Uterus (tissue), 4 donors: ENCODE measurements around the gene CAPN1. TPM values are rescaled to one million over a fixed set of nuclear protein-coding genes. Genes with fewer than 3 reads are reported as not detected.

ENCODE experiments used
- DNase-seq, 2 donors: peaks; one replicate each; pipeline ENCODE4 v3.0.0-alpha.2; 2019 to 2020
- H3K27ac ChIP-seq, 2 donors: fragments of 200-600 bp; sonication (generic); 1 replicate in 1 of 2; 2 replicates in 1 of 2; pipeline ENCODE4 v1.5.1; 2016 to 2018
- H3K27me3 ChIP-seq, 2 donors: fragments of 200-600 bp; sonication (generic); one replicate each; pipeline ENCODE4 v1.5.1; 2018 to 2019; ENCODE audit warnings: control low read depth in 1 of 2
- H3K36me3 ChIP-seq, 2 donors: fragments of 200-600 bp; sonication (generic); one replicate each; pipeline ENCODE4 v1.5.1; 2019; ENCODE audit warnings: control low read depth in 1 of 2
- H3K4me1 ChIP-seq, 2 donors: fragments of 200-600 bp; sonication (generic); one replicate each; pipeline ENCODE4 v1.5.1; 2018 to 2019; ENCODE audit warnings: control low read depth in 1 of 2
- H3K4me3 ChIP-seq, 2 donors: fragments of 200-600 bp; sonication (generic); 1 replicate in 1 of 2; 2 replicates in 1 of 2; pipeline ENCODE4 v1.5.1; 2018 to 2019; ENCODE audit warnings: mild to moderate bottlenecking in 1 of 2
- H3K9me3 ChIP-seq, 2 donors: fragments of 200-600 bp; sonication (generic); one replicate each; pipeline ENCODE4 v1.5.1; 2019; ENCODE audit warnings: control low read depth in 1 of 2
- CTCF ChIP-seq, 4 experiments: fragments of 200-600 bp in 2 of 4; fragments of 450-650 bp in 2 of 4; sonication (generic) in 2 of 4; IDR thresholded peaks; one replicate each; pipeline ENCODE4 v1.5.1; 2016 to 2019; ENCODE audit warnings: antibody characterized with exemption in 4 of 4, mild to moderate bottlenecking in 2 of 4, moderate library complexity in 1 of 4
- POLR2A ChIP-seq, 2 donors: fragments of 450-650 bp; IDR thresholded peaks; one replicate each; pipeline ENCODE4 v1.6.1; 2016; ENCODE audit warnings: antibody characterized with exemption in 2 of 2, mild to moderate bottlenecking in 1 of 2, moderate library complexity in 1 of 2
- intact Hi-C: fragments of 100-400 bp; cut with DNase I; formaldehyde crosslinking; loops from one replicate; pipeline ENCODE4 v1.15.1; 2023; ENCODE audit warnings: low total_unique reads
- total RNA-seq, 4 donors: library from RNA; depleted of rRNA in 3 of 4; stranded (reverse); fragments of >200 nt in 3 of 4; gene quantifications; one replicate each; pipeline versions ENCODE4 v1.1.0 to v1.2.4, GENCODE V29; 2014 to 2023
- donor health status: DM: yes; HTN: yes; CAD: no.

Gene CAPN1
- total RNA-seq = 100 to 1,000 TPM; 122 to 174 (median 157) TPM

GRCh38 chr11:65181569-65182257, at the start of gene CAPN1:
Gene CAPN1 (plus strand): TSS chr11:65181928. CDS start chr11:65182702, 774 bp downstream.
- peaks cover 0 to 11% of the 10 kb centered on the region in 2 donors for H3K4me1 ChIP-seq
- no peaks in the 10 kb centered on the region for H3K9me3 ChIP-seq
- intact Hi-C loops = no loop called here
- no peaks in the 10 kb centered on the region for H3K27me3 ChIP-seq
- no peak for TF ChIP-seq CTCF (IDR thresholded peaks at IDR 0.05)
- H3K4me3 ChIP-seq = peak within 1 kb of the TSS; percentile 63 to 81
- H3K27ac ChIP-seq = peak within 1 kb of the TSS; percentile 82 to 91
- H3K36me3 ChIP-seq = no peaks in the 10 kb centered on the region
- peak; percentile 86 to 89 for DNase-seq

GRCh38 chr11:65132238-65132987, 49.3 kb upstream of the CAPN1 start:
- Histone ChIP-seq H3K27ac (no peak overlapping the region), H3K27me3 (no peaks in the 10 kb centered on the region), H3K36me3 (no peaks in the 10 kb centered on the region), H3K4me3 (no peak overlapping the region), H3K4me1 (peaks cover 0 to 13% of the 10 kb centered on the region in 2 donors), H3K9me3 (no peaks in the 10 kb centered on the region)
- intact Hi-C loops = no loop called here
- peak in 1 of 2 donors; percentile 15 for DNase-seq
- no peak for TF ChIP-seq POLR2A (IDR thresholded peaks at IDR 0.05)
- TF ChIP-seq CTCF (IDR thresholded peaks at IDR 0.05) = no peak

GRCh38 chr11:65132988-65133700, 48.6 kb upstream of the CAPN1 start:
- H3K36me3 ChIP-seq = no peaks in the 10 kb centered on the region
- no peak for TF ChIP-seq POLR2A (IDR thresholded peaks at IDR 0.05)
- intact Hi-C loops = no loop called here
- H3K9me3 ChIP-seq = no peaks in the 10 kb centered on the region
- peak; percentile 28 to 32 for DNase-seq
- peaks cover 0 to 13% of the 10 kb centered on the region in 2 donors for H3K4me1 ChIP-seq
- peak overlapping the region; percentile 57 to 64 for H3K4me3 ChIP-seq
- H3K27me3 ChIP-seq = no peaks in the 10 kb centered on the region
- H3K27ac ChIP-seq = peak overlapping the region; percentile 96 to 97

GRCh38 chr11:65133724-65134123, 48.0 kb upstream of the CAPN1 start:
- intact Hi-C loops = no loop called here
- TF ChIP-seq POLR2A (IDR thresholded peaks at IDR 0.05) (no peak), CTCF (IDR thresholded peaks at IDR 0.05) (no peak)
- H3K4me1 ChIP-seq = peaks cover 0 to 13% of the 10 kb centered on the region in 2 donors
- H3K9me3 ChIP-seq = no peaks in the 10 kb centered on the region
- peak overlapping the region; percentile 96 to 97 for H3K27ac ChIP-seq
- peak; percentile 36 to 64 for DNase-seq
- peak overlapping the region; percentile 57 to 64 for H3K4me3 ChIP-seq
- H3K36me3 ChIP-seq = no peaks in the 10 kb centered on the region
- no peaks in the 10 kb centered on the region for H3K27me3 ChIP-seq

- intact Hi-C loops = no loop called here
- peak; percentile 89 to 91 for DNase-seq
- TF ChIP-seq POLR2A (IDR thresholded peaks at IDR 0.05) (peak; percentile 82 to 96), CTCF (IDR thresholded peaks at IDR 0.05) (peak in 2 of 4 experiments; percentile 18 to 32)
These were observed 47.3 kb upstream of the CAPN1 start, which contains the start of gene SYVN1 for GRCh38 chr11:65134240-65134951. Gene SYVN1 (minus strand): TSS chr11:65134519. CDS start chr11:65133601, 918 bp downstream.

More at GRCh38 chr11:65134240-65134951, 47.3 kb upstream of the CAPN1 start, which contains the start of gene SYVN1:
- peak within 1 kb of the TSS; percentile 96 to 97 for H3K27ac ChIP-seq
- H3K27me3 ChIP-seq = no peaks in the 10 kb centered on the region
- H3K36me3 ChIP-seq = no peaks in the 10 kb centered on the region
- peak within 1 kb of the TSS; percentile 57 to 64 for H3K4me3 ChIP-seq
- H3K9me3 ChIP-seq = no peaks in the 10 kb centered on the region
- H3K4me1 ChIP-seq = peaks cover 0 to 13% of the 10 kb centered on the region in 2 donors
